D721Med (cell line): Measurements from ENCODE around the gene IPO11.

Experiments
- DNase-seq: peaks from one replicate; pipeline ENCODE4 v3.0.0; 2011; ENCODE audit warnings: low spot score; ENCODE audit not compliant: insufficient read length
- FAIRE-seq: peaks from 2 replicates; lab custom pipeline; 2011; peaks lifted over from hg19 to GRCh38; lab: Jason Lieb, UNC
- CTCF ChIP-seq: IDR thresholded peaks from 2 replicates; pipeline ENCODE4 v1.5.1; 2012; ENCODE audit warnings: mild to moderate bottlenecking, control low read depth; ENCODE audit not compliant: insufficient read depth; ENCODE audit errors: missing control alignments

The IPO11 gene

DNA sequence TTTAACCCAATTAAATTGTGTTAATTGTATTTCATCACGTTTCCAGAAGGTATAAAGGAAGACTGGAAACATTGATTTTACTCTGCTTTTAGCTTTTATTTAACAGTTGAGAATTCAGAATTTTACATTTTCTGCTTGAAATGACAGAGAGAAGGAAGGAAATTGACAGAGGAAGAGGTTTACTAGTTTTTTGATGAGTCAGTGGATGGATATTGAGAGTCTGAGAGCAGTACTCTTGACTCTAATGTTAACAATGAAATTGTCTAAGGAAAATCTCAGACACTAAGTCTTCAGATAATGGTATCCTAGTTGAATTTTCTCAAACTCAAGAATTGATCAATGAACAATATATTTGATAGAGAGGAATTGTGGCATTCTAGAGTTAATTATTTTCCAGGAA is 60.6 kb downstream of the IPO11 start:
- no peak for DNase-seq
- no peak for FAIRE-seq

GRCh38 chr5:62475072-62475471 is 62.5 kb downstream of the IPO11 start:
- FAIRE-seq (no peak), DNase-seq (no peak)
- TF ChIP-seq CTCF = no peak

More for the DNA sequence above, 60.6 kb downstream of the IPO11 start:
- no peak for TF ChIP-seq CTCF

- FAIRE-seq (no peak), DNase-seq (no peak)
- no peak for TF ChIP-seq CTCF
Measured at GRCh38 chr5:62477801-62478200, 65.2 kb downstream of the IPO11 start.

DNA sequence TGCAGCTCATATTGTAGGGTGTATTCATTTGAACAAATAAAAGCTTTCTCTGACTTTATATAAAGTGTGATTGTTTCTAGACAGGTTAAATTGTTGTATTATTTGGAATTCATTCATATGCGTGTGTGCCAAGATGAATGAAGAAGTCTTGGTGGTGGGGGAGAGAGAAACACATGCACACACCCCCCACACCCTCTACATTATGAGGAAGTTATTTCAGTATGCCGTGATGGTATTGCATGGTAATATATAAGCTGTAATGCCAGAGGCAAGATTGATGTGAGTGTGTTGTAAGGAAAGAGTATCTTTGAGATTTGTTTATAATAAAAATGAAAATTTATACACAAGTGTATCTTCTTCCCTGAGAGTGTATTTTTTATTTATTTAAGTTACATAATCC is 71.0 kb downstream of the IPO11 start:
- DNase-seq = no peak
- TF ChIP-seq CTCF = no peak
- no peak for FAIRE-seq

DNA sequence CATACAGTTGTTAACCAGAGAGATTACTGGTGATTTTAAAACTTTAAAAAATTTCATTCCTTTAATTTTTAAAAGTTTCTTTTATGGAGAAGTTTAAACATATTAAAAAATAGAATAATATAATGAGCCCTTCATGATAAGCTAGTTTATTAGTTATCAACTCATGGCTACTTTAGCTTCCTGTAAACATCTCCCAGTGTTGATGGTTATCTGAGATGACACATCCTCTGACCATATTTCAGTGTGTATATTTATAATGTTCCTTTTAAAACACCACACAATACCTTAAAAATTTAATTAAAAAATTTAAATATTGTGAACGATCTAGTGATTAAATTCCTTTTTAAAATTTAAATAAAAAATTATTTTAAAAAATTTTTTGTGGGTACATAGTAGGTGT is 74.1 kb downstream of the IPO11 start:
- TF ChIP-seq CTCF = no peak
- DNase-seq (no peak), FAIRE-seq (no peak)

GRCh38 chr5:62488531-62488930 is 76.0 kb downstream of the IPO11 start:
- no peak for TF ChIP-seq CTCF
- DNase-seq (no peak), FAIRE-seq (no peak)

DNA sequence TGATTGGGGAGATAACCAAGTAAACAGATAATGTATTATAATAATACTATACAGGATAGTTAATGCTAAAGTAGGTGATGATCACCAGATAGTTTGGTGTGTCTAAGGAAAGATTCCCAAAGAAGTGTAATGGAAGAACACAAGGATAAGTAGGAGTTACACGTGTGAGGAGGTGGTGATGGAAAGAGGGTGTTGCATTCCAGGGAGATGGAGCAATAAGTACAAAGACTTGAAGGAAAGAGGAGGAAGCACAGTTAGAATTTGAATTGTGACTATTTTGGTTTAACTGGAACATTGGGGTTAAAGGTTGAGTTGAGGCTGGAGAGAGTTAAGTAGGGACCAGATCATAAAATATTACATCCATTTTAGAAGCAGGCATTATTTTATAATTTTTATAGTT is 76.9 kb downstream of the IPO11 start:
- FAIRE-seq (no peak), DNase-seq (no peak)

More for the DNA sequence above, 76.9 kb downstream of the IPO11 start:
- no peak for TF ChIP-seq CTCF
